ENCODE measurements around the gene HS3ST6.

HS3ST6 gene

DNA sequence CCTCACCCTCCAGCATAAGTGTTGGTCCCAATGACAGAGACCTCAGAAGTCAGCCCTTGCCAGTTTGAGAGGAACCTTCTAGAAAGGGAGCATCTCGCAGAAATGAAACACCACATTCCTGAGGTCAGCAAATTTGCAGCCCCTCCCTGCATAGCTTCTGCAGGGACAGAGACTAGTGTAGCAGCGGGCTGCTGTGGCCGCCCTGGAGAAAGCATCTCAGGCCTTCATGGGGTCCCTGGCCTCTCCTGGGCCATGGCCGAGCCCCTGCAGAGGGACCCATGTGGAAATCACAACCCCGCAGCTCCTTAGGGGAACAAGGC, 11.4 kb downstream of the HS3ST6 start:
- POLR2A ChIA-PET: no interaction called here
- TF ChIP-seq, protein P1, sequence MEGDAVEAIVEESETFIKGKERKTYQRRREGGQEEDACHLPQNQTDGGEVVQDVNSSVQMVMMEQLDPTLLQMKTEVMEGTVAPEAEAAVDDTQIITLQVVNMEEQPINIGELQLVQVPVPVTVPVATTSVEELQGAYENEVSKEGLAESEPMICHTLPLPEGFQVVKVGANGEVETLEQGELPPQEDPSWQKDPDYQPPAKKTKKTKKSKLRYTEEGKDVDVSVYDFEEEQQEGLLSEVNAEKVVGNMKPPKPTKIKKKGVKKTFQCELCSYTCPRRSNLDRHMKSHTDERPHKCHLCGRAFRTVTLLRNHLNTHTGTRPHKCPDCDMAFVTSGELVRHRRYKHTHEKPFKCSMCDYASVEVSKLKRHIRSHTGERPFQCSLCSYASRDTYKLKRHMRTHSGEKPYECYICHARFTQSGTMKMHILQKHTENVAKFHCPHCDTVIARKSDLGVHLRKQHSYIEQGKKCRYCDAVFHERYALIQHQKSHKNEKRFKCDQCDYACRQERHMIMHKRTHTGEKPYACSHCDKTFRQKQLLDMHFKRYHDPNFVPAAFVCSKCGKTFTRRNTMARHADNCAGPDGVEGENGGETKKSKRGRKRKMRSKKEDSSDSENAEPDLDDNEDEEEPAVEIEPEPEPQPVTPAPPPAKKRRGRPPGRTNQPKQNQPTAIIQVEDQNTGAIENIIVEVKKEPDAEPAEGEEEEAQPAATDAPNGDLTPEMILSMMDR (IDR thresholded peaks at IDR 0.05; ENCODE audit: control extremely low read depth, extremely low read depth, low read depth, missing control alignments): no peak
- no peak for DNase-seq (ENCODE audit: extremely low spot score)
- CTCF ChIA-PET: interaction anchor here (2.6 kb wide), 1 partner anchor 17 kb away, joined by 7 read pairs; no protein-coding TSS in a partner anchor

DNA sequence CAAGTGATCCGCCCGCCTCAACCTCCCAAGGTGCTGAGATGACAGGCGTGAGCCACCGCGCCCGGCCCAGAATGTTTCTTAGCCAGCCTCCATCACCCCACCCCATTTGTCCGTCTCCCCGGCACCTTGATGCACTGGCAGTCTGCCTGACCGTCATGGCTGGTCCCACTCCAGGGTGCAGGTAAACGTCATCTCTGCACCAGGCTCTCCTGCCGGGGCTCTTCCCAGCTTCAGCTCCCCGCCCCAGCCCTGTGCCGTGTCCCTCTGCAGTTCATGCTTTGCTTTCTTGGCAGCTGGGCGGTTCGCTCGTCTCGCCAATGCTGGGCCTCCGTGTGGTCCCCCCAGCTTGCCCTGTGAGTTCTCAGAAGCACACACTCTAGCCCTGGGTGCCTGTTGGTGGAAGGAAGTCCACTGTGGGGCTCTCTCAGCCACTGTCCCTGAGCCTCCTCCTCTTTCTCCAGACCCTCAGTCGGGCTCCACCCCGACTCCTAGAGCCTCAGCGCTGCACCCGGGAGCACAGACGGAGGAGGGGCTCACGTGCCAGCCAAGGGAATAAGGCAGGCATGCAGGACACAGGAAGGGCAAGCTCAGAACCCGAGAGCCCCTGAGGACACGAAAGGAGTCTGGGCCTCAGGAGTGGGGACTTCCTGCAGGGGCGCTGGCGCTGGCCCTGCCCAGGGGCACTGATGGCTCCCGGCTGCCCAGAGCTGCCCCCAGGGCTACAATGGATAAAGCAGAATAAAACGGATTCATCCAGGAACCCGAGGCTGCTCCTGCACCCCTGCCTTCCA, 12.0 kb downstream of the HS3ST6 start:
- no peak for DNase-seq (ENCODE audit: extremely low spot score)
- ChIA-PET CTCF (interaction anchor here (2.6 kb wide), 1 partner anchor 17 kb away, joined by 7 read pairs; no protein-coding TSS in a partner anchor), POLR2A (no interaction called here)
- TF ChIP-seq, protein P1 (IDR thresholded peaks at IDR 0.05; ENCODE audit: control extremely low read depth, extremely low read depth, low read depth, missing control alignments): no peak

DNA sequence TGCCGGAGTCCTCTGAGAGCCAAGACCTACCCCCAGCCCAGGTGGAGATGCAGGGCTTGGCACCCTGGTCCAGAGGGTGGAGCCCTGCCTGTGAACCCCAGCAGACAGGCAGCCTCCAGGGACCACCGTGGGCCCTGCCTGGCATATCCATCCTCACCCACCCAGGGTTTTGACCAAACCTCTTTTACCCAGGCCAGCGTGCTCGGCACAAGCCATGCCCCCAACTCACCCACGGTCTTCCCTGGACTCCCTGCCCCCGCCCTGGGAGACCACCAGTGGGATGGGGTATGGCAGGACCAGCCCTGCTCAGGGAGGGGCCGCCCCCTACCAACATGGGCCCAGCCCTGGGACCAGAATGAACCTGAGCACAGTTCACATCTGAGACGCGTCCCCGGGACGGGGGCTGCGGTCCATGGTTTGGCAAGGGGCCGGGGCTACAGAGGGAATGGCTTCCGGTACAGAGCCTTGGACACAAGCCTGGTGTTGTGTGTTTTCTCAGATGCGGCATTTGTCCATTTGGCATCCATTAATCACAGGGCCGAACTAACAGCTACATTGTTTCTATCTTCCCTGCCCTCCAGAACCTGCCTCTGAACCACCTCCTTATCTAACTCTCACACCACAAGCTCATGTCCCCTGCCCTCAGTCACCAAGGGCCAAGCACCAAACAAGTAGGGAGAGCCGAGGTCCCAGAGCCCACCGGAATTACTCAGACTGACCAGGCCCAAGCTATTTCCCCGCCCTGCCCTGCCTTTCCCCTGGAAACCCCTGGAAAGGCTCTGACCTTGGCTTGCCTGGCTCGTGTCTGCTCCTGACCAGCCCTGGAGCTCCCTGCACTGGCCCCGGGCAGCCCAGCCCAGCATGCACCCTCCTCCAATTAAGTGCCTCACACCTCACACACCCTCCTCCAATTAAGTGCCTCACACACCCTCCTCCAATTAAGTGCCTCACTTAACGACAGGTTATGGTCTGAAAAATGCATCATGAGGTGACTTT, 14.1 kb downstream of the HS3ST6 start:
- TF ChIP-seq, protein P1 (IDR thresholded peaks at IDR 0.05; ENCODE audit: control extremely low read depth, extremely low read depth, low read depth, missing control alignments): no peak
- DNase-seq (ENCODE audit: extremely low spot score): no peak
- POLR2A ChIA-PET: no interaction called here
- CTCF ChIA-PET: no interaction called here

DNA sequence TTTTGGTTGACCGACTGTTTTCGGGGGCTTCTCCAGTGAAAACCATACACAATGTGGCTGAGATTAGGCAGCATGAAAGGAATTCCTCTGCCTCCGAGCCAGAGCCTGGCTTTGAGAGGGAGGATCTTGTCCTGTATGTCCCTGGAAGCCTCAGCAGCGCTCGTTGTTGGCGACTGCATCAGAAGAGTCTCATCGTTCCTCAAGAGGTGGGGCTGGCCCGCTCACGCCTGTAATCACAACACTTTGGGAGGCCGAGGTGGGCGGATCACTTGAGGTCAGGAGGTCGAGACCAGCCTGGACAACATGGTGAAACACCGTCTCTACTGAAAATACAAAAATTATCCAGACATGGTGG, 15.0 kb downstream of the HS3ST6 start:
- POLR2A ChIA-PET: no interaction called here
- DNase-seq (ENCODE audit: extremely low spot score): no peak

DNA sequence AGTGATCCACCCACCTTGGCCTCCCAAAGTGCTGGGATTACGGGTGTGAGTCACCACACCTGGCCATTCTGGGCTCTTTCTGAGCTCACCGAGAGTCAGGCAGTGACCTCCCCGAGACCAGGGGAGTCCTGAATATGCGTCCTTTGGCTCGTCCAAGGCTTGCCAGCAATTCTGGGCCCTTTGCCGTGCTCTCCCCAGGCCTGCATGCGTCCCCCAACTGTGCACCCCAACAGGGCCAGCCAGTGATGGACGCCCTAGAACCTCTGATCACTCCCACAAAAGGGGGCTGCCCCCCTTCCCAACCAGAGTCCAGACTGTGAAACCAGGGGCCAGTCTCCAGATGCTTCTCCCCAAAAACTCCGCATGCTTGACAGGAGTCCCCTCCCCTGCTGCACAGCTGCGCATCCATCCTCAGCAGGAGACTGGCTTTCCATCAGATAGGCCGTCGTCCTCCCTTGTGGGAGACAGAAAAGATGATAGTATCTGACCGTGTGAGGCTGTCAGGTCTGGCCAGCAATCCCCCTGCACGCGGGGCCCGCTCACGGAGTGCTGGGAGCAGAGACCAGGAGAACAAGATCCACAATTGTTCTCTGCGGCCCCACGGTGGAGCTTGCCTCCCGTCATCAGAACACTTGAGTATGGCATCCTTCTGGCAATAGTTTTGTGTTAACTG, 15.5 kb downstream of the HS3ST6 start:
- CTCF ChIA-PET: no interaction called here
- TF ChIP-seq, protein P1 (IDR thresholded peaks at IDR 0.05; ENCODE audit: control extremely low read depth, extremely low read depth, low read depth, missing control alignments): no peak
- POLR2A ChIA-PET: no interaction called here
- no peak for DNase-seq (ENCODE audit: extremely low spot score)

More for the DNA sequence above, 15.0 kb downstream of the HS3ST6 start:
- TF ChIP-seq, protein P1 (IDR thresholded peaks at IDR 0.05; ENCODE audit: control extremely low read depth, extremely low read depth, low read depth, missing control alignments): no peak
- CTCF ChIA-PET: no interaction called here

DNA sequence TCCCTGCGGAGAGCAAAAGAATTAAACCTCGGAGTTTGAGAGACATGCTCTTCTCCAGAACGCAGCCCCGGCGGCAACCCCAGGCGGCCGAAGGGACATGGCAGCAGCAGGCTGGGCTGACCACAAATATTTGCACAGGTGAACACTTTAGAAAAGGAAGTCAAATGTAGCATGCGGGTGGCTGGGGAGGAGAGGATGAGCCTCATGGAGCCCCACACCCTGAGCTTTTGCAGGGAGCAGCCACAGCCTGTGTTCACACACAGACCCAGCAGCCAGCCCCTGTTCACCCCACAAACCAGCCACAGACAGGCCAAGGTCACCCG, 17.8 kb downstream of the HS3ST6 start:
- TF ChIP-seq, protein P1 (IDR thresholded peaks at IDR 0.05; ENCODE audit: control extremely low read depth, extremely low read depth, low read depth, missing control alignments): no peak
- POLR2A ChIA-PET: no interaction called here
- CTCF ChIA-PET: no interaction called here
- no peak for DNase-seq (ENCODE audit: extremely low spot score)
